ENCODE results near the gene TTC34.

GRCh38 chr1:2826736-2827292 is 25.3 kb upstream of the TTC34 start:
- TF ChIP-seq POLR2AphosphoS5 (IDR thresholded peaks at IDR 0.05) (no peak), CTCF (IDR thresholded peaks at IDR 0.05) (no peak), POLR2A (IDR thresholded peaks at IDR 0.05) (no peak)

Data from sigmoid colon (tissue), 4 donors.